Measurements from ENCODE around the gene GPR108. TPM values are rescaled to one million over a fixed set of nuclear protein-coding genes. Genes with fewer than 3 reads are reported as not detected.

Gene GPR108
- total and polyA plus RNA-seq, 2 of the 13 experiments (the other 11 are each of a cell fraction or from before 2014, with no cell fraction given), result 36.4 to 63.0 TPM

DNA sequence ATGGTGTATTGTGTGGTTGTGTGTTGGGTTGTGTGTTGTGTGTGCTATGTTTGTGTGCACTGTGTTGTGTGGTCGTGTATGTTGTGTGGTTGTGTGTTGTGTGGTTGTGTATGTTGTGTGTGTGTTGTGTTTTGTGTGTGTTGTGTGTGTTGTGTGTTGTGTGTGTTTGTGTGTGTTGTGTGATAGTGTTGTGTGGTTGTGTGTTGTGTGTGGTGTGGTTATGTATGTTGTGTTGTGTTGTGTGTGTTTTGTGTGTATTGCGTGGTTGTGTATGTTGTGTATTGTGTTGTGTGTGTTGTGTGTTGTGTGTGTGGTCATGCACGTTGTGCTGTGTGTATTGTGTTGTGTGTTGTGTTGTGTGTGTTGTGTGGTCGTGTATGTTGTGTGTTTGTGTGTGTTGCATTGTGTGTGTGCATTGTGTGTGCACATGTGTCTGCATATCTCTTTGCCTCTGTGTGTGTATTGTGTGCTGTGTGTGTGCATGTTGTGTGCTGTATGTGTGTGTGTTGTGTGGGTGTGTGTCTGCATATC, 19.9 kb downstream of the GPR108 start (continued):
- TF ChIP-seq, protein P1, sequence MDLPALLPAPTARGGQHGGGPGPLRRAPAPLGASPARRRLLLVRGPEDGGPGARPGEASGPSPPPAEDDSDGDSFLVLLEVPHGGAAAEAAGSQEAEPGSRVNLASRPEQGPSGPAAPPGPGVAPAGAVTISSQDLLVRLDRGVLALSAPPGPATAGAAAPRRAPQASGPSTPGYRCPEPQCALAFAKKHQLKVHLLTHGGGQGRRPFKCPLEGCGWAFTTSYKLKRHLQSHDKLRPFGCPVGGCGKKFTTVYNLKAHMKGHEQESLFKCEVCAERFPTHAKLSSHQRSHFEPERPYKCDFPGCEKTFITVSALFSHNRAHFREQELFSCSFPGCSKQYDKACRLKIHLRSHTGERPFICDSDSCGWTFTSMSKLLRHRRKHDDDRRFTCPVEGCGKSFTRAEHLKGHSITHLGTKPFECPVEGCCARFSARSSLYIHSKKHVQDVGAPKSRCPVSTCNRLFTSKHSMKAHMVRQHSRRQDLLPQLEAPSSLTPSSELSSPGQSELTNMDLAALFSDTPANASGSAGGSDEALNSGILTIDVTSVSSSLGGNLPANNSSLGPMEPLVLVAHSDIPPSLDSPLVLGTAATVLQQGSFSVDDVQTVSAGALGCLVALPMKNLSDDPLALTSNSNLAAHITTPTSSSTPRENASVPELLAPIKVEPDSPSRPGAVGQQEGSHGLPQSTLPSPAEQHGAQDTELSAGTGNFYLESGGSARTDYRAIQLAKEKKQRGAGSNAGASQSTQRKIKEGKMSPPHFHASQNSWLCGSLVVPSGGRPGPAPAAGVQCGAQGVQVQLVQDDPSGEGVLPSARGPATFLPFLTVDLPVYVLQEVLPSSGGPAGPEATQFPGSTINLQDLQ (CRISPR knock-in tag; IDR thresholded peaks at IDR 0.05), result no peak
- TF ChIP-seq HDAC6 (IDR thresholded peaks at IDR 0.05; ENCODE audit: low read depth, low read length) (peak; percentile 100), BRD4 (CRISPR knock-in tag; IDR thresholded peaks at IDR 0.05) (no peak), KLF16 (CRISPR knock-in tag; IDR thresholded peaks at IDR 0.05) (no peak), ATM (IDR thresholded peaks at IDR 0.05; ENCODE audit: borderline replicate concordance) (peak; percentile 87), JUND (CRISPR knock-in tag; IDR thresholded peaks at IDR 0.05) (peak; percentile 16; the same call in 1 of the 2 replicates), CCAR2 (optimal IDR thresholded peaks at IDR 0.05; ENCODE audit: low read depth, low read length) (peak; percentile 86), LCORL (IDR thresholded peaks at IDR 0.05) (peak; percentile 56; the same call in 1 of the 2 replicates), LCORL (CRISPR knock-in tag; IDR thresholded peaks at IDR 0.05) (no peak), KLF6 (CRISPR knock-in tag; IDR thresholded peaks at IDR 0.05) (no peak), GTF2F1 (IDR thresholded peaks at IDR 0.05; ENCODE audit: low read length) (0 out of 2 replicates have a peak, but pooled peaks have one; percentile 26), ATF7-NPFF (CRISPR knock-in tag; IDR thresholded peaks at IDR 0.05; ENCODE audit: low read depth) (no peak), NONO (IDR thresholded peaks at IDR 0.05) (peak; percentile 80; the same call in 1 of the 2 replicates), NONO (CRISPR knock-in tag; conservative IDR thresholded peaks at IDR 0.05) (no peak; the same call in 1 of the 2 replicates), MATR3 (CRISPR knock-in tag; IDR thresholded peaks at IDR 0.05) (no peak), MAX (IDR thresholded peaks at IDR 0.05) (0 out of 2 replicates have a peak, but pooled peaks have one; percentile 13), NCOR1 (IDR thresholded peaks at IDR 0.05; ENCODE audit: borderline replicate concordance, low read length) (peak; percentile 34; the same call in 1 of the 2 replicates), POLR2AphosphoS5 (IDR thresholded peaks at IDR 0.05; ENCODE audit: low read depth, low read length) (peak; percentile 72), ARID4A (CRISPR knock-in tag; IDR thresholded peaks at IDR 0.05; ENCODE audit: borderline replicate concordance) (no peak), NBN (conservative IDR thresholded peaks at IDR 0.05) (peak; percentile 99), ARNT (IDR thresholded peaks at IDR 0.05) (peak; percentile 81; the same call in 1 of the 2 replicates)
- TF ChIP-seq, protein P2, sequence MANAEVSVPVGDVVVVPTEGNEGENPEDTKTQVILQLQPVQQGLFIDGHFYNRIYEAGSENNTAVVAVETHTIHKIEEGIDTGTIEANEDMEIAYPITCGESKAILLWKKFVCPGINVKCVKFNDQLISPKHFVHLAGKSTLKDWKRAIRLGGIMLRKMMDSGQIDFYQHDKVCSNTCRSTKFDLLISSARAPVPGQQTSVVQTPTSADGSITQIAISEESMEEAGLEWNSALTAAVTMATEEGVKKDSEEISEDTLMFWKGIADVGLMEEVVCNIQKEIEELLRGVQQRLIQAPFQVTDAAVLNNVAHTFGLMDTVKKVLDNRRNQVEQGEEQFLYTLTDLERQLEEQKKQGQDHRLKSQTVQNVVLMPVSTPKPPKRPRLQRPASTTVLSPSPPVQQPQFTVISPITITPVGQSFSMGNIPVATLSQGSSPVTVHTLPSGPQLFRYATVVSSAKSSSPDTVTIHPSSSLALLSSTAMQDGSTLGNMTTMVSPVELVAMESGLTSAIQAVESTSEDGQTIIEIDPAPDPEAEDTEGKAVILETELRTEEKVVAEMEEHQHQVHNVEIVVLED (CRISPR knock-in tag; IDR thresholded peaks at IDR 0.05; ENCODE audit: borderline replicate concordance), result no peak
- TF ChIP-seq, protein P3, sequence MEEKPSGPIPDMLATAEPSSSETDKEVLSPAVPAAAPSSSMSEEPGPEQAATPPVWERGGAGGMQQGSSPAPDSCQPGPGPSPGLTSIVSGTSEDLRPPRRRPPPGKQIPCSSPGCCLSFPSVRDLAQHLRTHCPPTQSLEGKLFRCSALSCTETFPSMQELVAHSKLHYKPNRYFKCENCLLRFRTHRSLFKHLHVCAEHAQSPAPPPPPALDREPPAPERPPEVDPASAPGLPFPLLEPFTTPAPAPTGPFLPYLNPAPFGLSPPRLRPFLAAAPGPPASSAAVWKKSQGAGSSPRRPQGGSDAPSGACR (CRISPR knock-in tag; IDR thresholded peaks at IDR 0.05), result 0 out of 2 replicates have a peak, but pooled peaks have one; percentile 4
